Measurements from ENCODE around the gene C15orf39. TPM values are rescaled to one million over a fixed set of nuclear protein-coding genes. Genes with fewer than 3 reads are reported as not detected.
A peak's percentile ranks its signal among the peaks of the same experiment; 100 is the strongest.

C15orf39 gene
- total RNA-seq, 1 donor, result 8.1 TPM

DNA sequence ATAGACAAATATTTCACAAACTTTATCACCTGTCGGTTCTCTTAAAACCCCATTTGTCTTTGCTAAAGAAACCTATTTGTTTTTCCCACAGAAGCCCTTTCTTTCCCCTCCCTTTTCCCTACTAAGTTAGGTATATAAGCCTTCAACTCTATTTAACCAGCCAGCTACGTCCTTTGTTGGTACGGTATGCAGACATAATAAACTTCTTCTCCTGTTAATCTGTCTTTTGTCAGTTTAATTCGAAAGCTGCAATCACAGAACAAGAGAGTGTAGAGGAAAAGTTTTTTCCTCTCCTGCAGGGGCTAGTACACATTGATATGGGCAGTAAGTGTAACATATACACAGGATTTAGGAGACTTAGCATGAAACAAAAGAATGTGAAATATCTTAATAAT, 21.9 kb upstream of the C15orf39 start:
- no peak for DNase-seq (ENCODE audit: low read depth)
- TF ChIP-seq CTCF (IDR thresholded peaks at IDR 0.05; ENCODE audit: insufficient read depth, low read length), result no peak
- no peak overlapping the region for H3K4me3 ChIP-seq (ENCODE audit: low read depth, low read length)

DNA sequence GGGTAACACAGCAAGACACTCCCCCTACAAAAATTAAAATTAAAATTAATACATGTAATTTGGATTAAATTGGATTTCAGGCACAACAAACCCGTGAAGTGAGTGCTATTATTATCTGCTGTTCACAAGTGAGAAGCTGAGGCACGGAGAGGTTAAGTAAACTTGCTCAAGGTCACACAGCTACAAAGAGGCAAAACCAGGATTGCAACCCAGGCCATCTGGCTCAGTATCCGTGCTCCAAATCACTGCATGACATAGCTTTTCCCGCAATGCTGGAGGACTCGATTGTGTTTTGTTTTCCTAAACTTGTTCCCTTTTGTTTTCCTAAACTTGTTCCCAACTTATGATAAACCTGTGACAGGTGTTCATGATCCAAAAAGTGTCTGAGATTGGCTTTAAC, 19.9 kb upstream of the C15orf39 start:
- H3K4me3 ChIP-seq (ENCODE audit: low read depth, low read length), result no peak overlapping the region
- DNase-seq (ENCODE audit: low read depth), result peak; percentile 55
- no peak for TF ChIP-seq CTCF (IDR thresholded peaks at IDR 0.05; ENCODE audit: insufficient read depth, low read length)

GRCh38 chr15:75182187-75183131, 19.2 kb upstream of the C15orf39 start:
- no peak overlapping the region for H3K4me3 ChIP-seq (ENCODE audit: low read depth, low read length)
- DNase-seq (ENCODE audit: low read depth), result no peak
- TF ChIP-seq CTCF (IDR thresholded peaks at IDR 0.05; ENCODE audit: insufficient read depth, low read length), result no peak

DNA sequence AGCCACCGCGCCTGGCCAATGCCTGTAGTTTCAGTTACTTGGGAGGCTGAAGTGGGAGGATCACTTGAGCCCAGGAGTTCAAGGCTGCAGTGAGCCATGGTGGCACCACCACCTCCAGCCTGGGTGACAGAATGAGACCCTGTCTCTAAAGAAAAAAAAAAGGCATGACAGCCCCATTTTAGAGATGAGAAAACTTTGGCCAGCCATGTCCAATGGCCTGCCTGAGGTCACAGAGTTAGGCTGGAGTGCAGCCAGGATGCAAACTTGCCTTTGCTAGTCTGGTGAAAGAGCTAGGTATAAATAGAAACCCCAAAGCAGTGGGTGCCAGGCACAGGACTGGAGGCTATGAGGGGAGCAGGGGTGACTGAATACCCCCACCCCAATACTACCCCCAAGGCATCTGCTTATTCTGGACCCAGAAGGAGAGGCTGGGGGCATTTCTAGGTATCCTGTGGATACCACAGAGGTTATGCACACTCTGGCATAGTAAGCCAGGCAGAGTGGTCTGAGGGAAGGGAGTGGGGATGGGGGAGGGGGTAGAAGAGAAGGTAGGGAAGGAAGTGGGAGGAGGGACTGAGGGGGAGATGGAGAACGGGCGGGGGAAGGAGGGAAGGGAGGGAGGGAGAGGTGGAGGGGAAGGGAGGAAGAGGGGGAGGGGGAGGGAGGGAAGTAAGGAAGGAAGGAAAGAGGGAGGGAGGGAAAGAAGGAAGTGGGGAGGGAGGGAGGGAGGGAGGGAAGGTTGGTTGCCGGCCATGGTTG, 16.2 kb upstream of the C15orf39 start:
- DNase-seq (ENCODE audit: low read depth), result no peak
- no peak overlapping the region for H3K4me3 ChIP-seq (ENCODE audit: low read depth, low read length)
- TF ChIP-seq CTCF (IDR thresholded peaks at IDR 0.05; ENCODE audit: insufficient read depth, low read length), result no peak

DNA sequence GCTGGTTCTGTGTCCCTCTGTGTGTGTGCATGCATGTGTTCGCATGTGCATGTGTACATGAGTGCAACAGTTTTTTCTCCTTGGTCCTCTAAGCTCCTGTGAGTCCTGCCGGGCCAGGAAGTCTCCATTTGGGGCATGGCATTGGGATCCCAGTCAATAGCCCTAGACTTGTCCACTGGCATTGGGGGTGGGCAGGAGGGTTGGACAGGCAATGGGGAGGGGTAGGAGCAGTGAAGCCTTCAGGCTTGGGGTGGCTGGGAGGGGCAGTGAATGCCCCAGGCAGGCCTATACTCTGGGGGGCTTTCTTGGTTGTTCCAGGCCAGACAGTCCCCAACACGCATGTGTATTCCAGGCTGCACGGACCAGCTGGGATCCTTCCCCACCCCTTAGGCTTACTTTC, 15.6 kb upstream of the C15orf39 start:
- no peak for TF ChIP-seq CTCF (IDR thresholded peaks at IDR 0.05; ENCODE audit: insufficient read depth, low read length)
- no peak for DNase-seq (ENCODE audit: low read depth)
- no peak overlapping the region for H3K4me3 ChIP-seq (ENCODE audit: low read depth, low read length)

DNA sequence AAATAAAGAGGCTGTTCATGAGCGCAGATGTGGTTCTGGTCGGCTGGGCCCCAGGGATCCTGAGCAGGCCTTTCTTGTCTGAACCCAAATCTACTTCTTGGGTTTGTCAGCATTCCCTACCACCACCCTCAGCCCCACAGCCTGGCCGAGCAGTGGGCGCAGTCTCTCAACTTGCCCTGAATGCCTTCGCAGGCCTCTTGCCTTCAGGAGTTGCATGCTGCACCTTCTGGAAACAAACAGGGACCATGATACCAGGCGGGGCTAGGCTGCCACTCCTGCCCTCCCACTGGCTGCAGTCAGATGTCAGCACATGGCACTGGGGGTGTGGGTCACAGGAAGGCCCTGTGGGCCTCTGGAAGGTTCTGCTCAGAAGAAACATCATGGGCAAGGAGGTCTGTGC, 13.2 kb upstream of the C15orf39 start:
- TF ChIP-seq CTCF (IDR thresholded peaks at IDR 0.05; ENCODE audit: insufficient read depth, low read length), result no peak
- no peak overlapping the region for H3K4me3 ChIP-seq (ENCODE audit: low read depth, low read length)
- DNase-seq (ENCODE audit: low read depth), result no peak
